Memory B cell (primary cell): ENCODE data around the gene DPF1.
A peak's percentile ranks its signal among the peaks of the same experiment; 100 is the strongest.

ENCODE experiments used
- ATAC-seq: fragments of 150-1000 bp; cut with Tn5 transposase; 2 replicates; pipeline ENCODE4 v1.10.0; 2021; ENCODE audit warnings: low read depth, mild to moderate bottlenecking, moderate library complexity
- DNase-seq, 2 donors: peaks; one replicate each; pipeline ENCODE4 v3.0.0; 2022; ENCODE audit warnings: low spot score in 2 of 2
- H3K27ac Mint-ChIP-seq: one replicate; pipeline ENCODE4 v1.8.0; 2022; ENCODE audit warnings: mild to moderate bottlenecking, moderate library complexity, mixed read lengths
- H3K27me3 Mint-ChIP-seq: one replicate; pipeline ENCODE4 v1.8.0; 2022; ENCODE audit warnings: mixed read lengths
- H3K36me3 Mint-ChIP-seq: one replicate; pipeline ENCODE4 v1.8.0; 2022; ENCODE audit warnings: mild to moderate bottlenecking, mixed read lengths
- H3K4me1 Mint-ChIP-seq: one replicate; pipeline ENCODE4 v1.8.0; 2022; ENCODE audit warnings: mixed read lengths
- H3K4me3 Mint-ChIP-seq: one replicate; pipeline ENCODE4 v1.8.0; 2022; ENCODE audit warnings: mild to moderate bottlenecking, moderate library complexity, mixed read lengths
- H3K9me3 Mint-ChIP-seq: one replicate; pipeline ENCODE4 v1.8.0; 2022; ENCODE audit warnings: mixed read lengths

The DPF1 gene

DNA sequence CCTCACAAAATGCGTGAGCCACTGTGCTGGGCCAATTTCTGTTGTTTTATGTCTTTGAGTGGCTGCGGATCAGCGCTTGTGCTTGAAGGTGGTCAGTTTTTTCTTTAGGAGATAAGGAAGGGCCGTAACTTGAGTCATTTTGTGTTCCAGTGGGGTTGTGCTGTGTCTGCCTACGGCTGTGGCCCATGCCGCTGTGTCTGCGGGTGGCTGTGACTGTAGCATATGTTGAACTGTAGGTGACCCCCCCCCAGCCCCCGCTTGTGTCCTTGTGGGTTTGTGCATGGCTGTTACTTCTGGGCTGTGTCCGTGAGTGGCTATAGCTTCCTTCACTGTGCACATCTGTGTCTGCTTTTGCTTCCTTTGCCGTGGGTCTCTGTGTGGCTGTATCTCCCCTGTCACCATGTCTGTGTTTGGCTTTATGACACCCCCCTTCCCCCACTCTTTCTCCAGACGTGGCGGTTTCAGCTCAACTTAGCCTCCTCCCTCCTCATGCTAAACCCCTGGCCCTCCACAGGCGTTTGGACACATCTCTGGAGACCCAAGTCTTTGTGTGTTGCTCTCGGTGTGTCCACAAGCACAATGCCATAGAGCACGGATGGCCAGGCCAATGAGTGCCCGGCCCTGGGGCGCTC, 31.5 kb upstream of the DPF1 start:
- Mint-ChIP-seq H3K4me1 (peaks cover 40% of the 10 kb centered on the region), H3K36me3 (peaks cover 1% of the 10 kb centered on the region), H3K9me3 (no peaks in the 10 kb centered on the region), H3K27ac (peak overlapping the region; percentile 72), H3K27me3 (peaks cover 10% of the 10 kb centered on the region), H3K4me3 (peak overlapping the region; percentile 75)
- DNase-seq, result peak in 1 of 2 donors; percentile 14
- ATAC-seq, result peak; percentile 33

DNA sequence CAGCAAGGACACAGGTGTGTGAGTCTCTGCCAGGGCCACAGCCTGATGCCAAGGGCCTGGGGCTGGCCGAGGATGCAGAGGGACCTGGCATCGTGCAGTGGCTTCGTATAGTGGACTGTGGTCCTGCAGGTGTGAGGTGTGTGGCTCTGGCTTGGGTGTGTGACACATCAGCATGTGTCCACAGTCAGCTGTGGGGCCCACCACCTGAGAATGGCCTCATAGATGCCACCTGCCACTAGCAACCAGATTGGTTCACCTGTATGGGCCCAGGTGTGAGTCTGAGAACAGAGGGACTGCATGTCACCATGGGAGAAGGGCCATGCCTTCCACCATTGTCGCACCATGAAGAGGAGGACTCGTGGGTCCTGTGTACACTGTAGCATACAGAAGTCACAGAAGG, 29.8 kb upstream of the DPF1 start:
- Mint-ChIP-seq H3K4me1 (peaks cover 40% of the 10 kb centered on the region), H3K27ac (peak overlapping the region; percentile 55), H3K27me3 (peaks cover 9% of the 10 kb centered on the region), H3K4me3 (peak overlapping the region; percentile 67), H3K36me3 (peaks cover 1% of the 10 kb centered on the region), H3K9me3 (no peaks in the 10 kb centered on the region)
- no peak for ATAC-seq
- DNase-seq, result no peak

DNA sequence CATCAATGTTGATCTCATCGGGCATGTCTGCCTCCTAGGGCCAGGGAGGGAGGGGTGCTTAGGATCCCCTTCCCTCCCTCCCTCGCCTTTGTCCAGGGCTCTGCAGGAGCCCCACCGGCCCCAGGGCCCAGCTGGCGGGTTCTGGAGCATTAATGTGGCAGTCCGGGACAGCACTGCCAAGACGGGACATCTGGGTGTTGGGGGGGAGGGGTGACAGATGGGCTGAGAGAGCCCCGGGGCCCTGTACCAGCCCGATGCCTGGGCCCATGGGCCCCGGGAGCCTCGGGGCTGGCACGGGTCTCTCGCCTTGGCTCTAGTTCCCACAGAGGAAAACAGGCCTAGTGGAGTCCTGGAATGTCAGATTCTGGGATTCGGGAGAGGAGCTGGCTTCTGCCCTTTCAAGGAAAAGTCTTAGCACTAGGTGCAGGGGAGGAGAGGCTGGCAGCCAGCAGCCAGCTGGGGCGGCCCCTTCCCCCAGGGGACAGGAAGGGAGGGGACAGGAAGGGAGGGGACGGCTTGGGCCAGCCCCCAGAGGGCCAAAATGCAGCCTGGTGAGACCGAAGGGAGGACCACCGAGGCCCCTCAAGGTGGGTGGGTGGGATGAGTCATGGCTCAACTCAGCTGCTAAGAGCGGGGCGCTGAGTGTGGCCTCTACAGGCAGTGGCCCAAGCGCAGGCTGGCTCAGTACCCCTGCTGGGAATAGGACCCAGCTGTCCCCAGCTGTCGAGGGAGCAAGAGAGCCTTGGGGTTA, 29.1 kb upstream of the DPF1 start:
- Mint-ChIP-seq H3K4me1 (peaks cover 40% of the 10 kb centered on the region), H3K9me3 (no peaks in the 10 kb centered on the region), H3K27ac (peak overlapping the region; percentile 55), H3K36me3 (peaks cover 1% of the 10 kb centered on the region), H3K4me3 (peak overlapping the region; percentile 67), H3K27me3 (peaks cover 8% of the 10 kb centered on the region)
- ATAC-seq (peak; percentile 39), DNase-seq (no peak)

DNA sequence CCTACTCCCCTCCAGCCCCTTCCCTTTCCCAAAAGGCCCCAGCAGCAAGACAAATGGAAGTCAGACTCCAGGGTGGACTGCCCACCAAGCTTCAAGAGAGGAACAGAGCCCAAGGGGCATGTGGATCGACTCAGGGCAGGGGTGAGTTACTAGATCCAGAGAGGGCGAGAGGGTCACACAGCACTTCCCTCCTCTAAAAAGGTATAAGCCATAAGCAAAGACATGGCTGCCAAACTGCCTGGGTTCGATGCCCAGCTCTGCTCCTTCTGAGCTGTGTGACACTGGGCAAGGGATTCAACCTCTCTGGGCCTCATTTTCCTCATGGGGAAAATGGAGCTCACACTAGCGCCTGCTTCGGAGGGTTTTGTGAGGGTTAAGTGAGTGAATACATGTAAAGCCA, 28.4 kb upstream of the DPF1 start:
- Mint-ChIP-seq H3K36me3 (peaks cover 1% of the 10 kb centered on the region), H3K4me3 (peak overlapping the region; percentile 57), H3K4me1 (peaks cover 40% of the 10 kb centered on the region), H3K9me3 (no peaks in the 10 kb centered on the region), H3K27ac (no peak overlapping the region), H3K27me3 (peaks cover 6% of the 10 kb centered on the region)
- no peak for ATAC-seq
- DNase-seq, result no peak

DNA sequence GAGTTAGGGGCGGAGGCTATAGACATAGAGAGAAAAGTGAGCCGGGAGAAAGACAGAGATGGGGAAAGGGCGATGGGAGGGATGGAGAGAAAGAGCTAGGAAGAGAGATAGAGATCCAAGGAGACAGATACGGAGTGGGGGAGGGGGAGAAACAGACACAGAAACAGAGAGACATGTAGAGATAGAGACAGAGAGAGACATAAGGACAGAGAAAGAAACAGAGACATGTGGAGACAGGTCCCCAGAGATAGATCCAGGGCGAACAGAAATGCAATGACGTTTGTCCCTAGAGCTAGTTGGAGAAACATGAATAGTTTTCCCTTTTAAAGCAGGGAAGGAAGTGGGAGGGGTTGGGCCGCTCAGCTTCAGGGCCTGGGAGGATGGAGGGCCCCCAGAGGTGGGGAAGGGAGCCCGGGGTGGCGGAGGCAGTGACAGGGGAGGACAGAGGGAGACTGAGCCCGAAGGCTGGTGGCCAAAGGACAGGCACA, 27.6 kb upstream of the DPF1 start:
- ATAC-seq, result no peak

DNA sequence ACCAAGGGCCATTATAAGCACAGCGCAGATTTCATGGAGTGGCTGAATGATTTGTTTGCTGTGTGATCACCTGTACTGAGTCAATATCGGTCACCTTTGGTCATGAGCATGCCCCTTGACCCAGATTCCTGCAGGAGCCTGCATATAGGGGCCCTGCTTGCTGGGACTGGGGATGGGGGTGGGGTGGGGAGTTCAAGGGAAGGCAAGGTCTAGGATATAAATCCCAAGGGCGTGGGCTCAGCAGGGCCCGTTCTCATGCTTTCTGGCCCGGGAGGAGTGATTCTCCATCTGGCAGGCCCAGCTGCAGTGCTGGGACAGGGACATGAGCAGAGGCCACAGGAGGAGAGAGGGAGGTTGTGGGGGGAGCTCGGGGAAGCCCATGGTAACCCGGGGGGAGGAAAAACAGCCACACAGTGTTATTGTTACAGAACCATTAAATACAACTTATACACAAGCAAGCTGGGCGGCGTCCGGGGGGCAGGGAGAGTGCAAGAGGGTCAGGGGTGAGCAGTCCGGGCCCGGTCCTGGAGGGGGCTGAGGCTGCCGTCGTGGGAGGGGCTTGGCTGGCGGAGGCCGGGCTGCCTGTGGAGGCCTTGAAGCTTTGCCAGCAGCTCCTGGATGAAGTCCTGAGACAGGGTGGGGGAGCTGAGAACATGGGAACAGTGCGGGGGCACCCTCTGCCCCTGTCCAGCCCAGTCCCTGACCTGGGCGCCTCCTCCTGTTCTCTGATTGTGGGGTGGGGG, 27.0 kb upstream of the DPF1 start:
- H3K4me3 Mint-ChIP-seq, result peak overlapping the region; percentile 78
- ATAC-seq, result no peak

More for the DNA sequence above, 27.6 kb upstream of the DPF1 start:
- DNase-seq, result no peak
- H3K9me3 Mint-ChIP-seq, result no peaks in the 10 kb centered on the region
- H3K36me3 Mint-ChIP-seq, result peaks cover 1% of the 10 kb centered on the region
- H3K4me1 Mint-ChIP-seq, result peaks cover 38% of the 10 kb centered on the region
- H3K27me3 Mint-ChIP-seq, result peaks cover 6% of the 10 kb centered on the region
- H3K27ac Mint-ChIP-seq, result peak overlapping the region; percentile 64
- peak overlapping the region; percentile 78 for H3K4me3 Mint-ChIP-seq

DNA sequence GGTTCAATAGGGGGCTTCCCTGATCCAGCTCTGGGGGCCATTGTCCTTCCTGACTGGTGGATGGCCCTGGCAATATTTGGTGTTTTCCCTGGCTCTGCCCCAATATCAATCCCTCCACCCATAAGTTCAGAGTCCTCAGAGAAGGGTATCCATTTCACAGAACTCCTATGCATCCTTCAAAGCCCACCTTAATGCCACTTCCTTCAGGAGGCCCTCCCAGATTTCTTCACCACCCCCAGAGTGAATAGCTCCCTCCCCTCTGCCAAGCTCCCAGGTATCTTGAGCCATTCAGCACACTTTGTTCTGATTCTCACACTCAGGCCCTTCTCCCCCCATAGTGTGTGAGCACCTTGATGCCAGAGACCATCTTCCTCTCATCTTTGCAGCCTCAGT, 26.4 kb upstream of the DPF1 start:
- H3K27ac Mint-ChIP-seq, result no peak overlapping the region
- H3K36me3 Mint-ChIP-seq, result peaks cover 1% of the 10 kb centered on the region
- no peak overlapping the region for H3K4me3 Mint-ChIP-seq
- DNase-seq (no peak), ATAC-seq (no peak)
- H3K27me3 Mint-ChIP-seq, result peaks cover 6% of the 10 kb centered on the region
- no peaks in the 10 kb centered on the region for H3K9me3 Mint-ChIP-seq
- peaks cover 37% of the 10 kb centered on the region for H3K4me1 Mint-ChIP-seq

More for the DNA sequence above, 27.0 kb upstream of the DPF1 start:
- Mint-ChIP-seq H3K9me3 (no peaks in the 10 kb centered on the region), H3K27ac (peak overlapping the region; percentile 64), H3K36me3 (peaks cover 1% of the 10 kb centered on the region), H3K4me1 (peaks cover 40% of the 10 kb centered on the region), H3K27me3 (peaks cover 6% of the 10 kb centered on the region)
- no peak for DNase-seq

DNA sequence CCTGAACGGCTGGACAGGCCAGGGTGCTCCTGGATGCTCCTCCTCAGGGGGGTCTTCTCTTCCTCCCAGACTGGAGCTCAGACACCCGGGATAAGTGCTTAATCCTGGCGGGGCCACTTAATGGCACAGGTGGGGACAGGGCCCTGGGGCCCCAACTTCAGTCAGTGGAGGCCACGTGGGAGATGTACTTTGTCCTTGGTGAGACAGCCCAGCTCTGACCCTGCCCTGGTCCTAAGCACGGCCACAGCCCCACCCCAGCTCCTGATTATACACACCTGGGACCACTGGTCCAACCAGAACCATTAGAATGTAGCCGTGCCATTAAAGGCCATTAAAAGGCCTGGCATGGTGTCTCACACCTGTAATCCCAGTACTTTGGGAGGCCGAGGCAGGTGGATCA, 24.4 kb upstream of the DPF1 start:
- no peaks in the 10 kb centered on the region for H3K9me3 Mint-ChIP-seq
- DNase-seq (no peak), ATAC-seq (no peak)
- H3K4me1 Mint-ChIP-seq, result peaks cover 26% of the 10 kb centered on the region
- H3K4me3 Mint-ChIP-seq, result no peak overlapping the region
- H3K27me3 Mint-ChIP-seq, result peaks cover 6% of the 10 kb centered on the region
- H3K27ac Mint-ChIP-seq, result no peak overlapping the region
- H3K36me3 Mint-ChIP-seq, result peaks cover 1% of the 10 kb centered on the region

DNA sequence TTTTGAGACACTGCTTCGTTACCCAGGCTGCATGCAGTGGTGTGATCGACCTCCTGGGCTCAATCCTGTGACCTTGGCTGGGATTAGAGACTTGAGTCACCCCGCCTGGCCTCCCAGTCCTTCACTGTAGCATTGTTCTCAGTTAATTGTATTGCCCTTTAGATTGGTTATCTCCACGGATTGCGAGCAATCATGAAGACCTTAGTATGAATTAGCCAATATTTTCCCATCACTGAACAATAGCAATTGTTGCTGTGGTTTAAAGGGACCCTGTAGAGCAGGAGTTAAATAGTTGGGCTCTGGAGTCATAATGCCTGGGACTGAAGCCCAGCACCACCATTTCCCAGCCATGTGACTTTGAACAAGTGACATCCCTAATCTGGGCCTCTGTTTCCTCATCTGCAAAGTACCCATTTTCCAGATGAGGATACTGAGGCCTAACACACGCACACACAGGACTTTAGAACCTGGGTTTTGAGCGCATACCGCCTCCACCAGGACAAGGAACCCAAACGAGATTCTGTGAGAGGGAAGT, 23.8 kb upstream of the DPF1 start:
- H3K27me3 Mint-ChIP-seq, result peaks cover 6% of the 10 kb centered on the region
- peaks cover 23% of the 10 kb centered on the region for H3K4me1 Mint-ChIP-seq
- no peaks in the 10 kb centered on the region for H3K9me3 Mint-ChIP-seq
- H3K36me3 Mint-ChIP-seq, result peaks cover 1% of the 10 kb centered on the region
- no peak overlapping the region for H3K27ac Mint-ChIP-seq
- no peak overlapping the region for H3K4me3 Mint-ChIP-seq
- no peak for DNase-seq
- no peak for ATAC-seq

DNA sequence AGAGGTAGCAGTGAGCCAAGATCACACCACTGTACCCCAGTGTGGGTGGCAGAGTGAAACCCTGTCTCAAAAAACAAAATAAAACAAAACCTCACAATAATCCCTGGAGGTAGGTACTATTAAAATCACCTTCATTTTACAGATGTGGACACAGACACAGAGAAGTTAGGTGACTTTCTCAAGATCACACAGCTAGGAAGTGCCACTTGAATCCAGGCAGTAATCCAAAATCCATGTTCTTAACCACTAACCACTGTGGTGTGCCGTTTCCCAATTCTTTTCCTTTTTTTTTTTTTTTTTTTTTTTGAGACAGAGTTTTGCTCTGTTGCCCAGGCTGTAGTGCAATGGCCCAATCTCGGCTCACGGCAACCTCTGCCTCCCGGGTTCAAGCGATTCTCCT, 23.1 kb upstream of the DPF1 start:
- no peak overlapping the region for H3K4me3 Mint-ChIP-seq
- H3K9me3 Mint-ChIP-seq, result no peaks in the 10 kb centered on the region
- peaks cover 21% of the 10 kb centered on the region for H3K4me1 Mint-ChIP-seq
- no peak for DNase-seq
- H3K27ac Mint-ChIP-seq, result no peak overlapping the region
- peaks cover 6% of the 10 kb centered on the region for H3K27me3 Mint-ChIP-seq
- H3K36me3 Mint-ChIP-seq, result peaks cover 1% of the 10 kb centered on the region
- ATAC-seq, result no peak

DNA sequence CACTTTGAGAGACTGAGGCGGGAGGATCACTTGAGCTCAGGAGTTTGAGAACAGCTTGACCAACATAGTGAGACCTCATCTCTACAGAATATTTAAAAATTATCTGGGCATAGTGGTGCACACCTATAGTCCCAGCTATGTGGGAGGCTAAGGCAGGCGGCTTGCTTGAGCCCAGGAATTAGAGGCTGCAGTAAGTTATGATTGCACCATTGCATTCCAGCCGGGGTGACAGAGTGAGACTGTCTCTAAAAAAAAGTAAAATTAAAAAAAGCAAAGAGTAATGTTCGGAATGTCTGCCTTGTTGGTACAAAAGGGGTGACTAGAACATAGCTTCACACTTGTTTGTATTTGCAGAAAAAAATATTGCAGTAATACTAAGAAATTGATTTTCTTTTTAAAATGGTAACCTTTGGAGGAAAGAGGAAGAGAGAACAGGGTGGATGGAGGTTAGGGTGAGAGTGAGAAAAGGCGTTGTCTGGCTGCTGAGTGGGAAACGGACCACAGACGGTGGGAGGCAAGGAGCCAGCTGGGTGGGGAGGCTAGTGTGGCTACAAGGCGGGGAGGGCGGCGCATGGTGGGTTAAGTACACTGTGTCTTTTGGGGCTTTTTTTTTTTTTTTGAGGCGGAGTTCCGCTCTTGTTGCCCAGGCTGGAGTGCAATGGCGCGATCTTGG, 21.9 kb upstream of the DPF1 start:
- no peak overlapping the region for H3K27ac Mint-ChIP-seq
- ATAC-seq, result no peak
- no peaks in the 10 kb centered on the region for H3K27me3 Mint-ChIP-seq
- no peaks in the 10 kb centered on the region for H3K9me3 Mint-ChIP-seq
- H3K36me3 Mint-ChIP-seq, result no peaks in the 10 kb centered on the region
- H3K4me1 Mint-ChIP-seq, result peaks cover 11% of the 10 kb centered on the region
- DNase-seq, result no peak
- H3K4me3 Mint-ChIP-seq, result no peak overlapping the region

DNA sequence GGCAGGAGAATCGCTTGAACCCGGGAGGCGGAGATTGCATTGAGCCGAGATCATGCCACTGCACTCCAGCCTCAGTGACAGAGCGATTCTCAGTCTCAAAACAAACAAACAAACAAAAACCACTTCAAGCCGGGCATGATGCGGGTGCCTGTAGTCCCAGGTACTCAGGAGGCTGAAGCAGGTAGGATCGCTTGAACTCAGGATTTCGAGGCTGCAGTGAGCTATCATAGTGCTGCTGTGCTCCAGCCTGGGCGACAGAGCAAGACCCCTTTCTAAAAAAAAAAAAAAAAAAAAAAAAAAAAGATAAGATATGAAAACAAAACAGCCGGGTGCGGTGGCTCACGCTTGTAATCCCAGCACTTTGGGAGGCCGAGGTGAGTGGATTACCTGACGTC, 19.3 kb upstream of the DPF1 start:
- peaks cover 4% of the 10 kb centered on the region for H3K27me3 Mint-ChIP-seq
- H3K9me3 Mint-ChIP-seq, result no peaks in the 10 kb centered on the region
- H3K27ac Mint-ChIP-seq, result peak overlapping the region; percentile 31
- DNase-seq (no peak), ATAC-seq (peak; percentile 4)
- peak overlapping the region; percentile 83 for H3K4me3 Mint-ChIP-seq
- no peaks in the 10 kb centered on the region for H3K36me3 Mint-ChIP-seq
- peaks cover 8% of the 10 kb centered on the region for H3K4me1 Mint-ChIP-seq

DNA sequence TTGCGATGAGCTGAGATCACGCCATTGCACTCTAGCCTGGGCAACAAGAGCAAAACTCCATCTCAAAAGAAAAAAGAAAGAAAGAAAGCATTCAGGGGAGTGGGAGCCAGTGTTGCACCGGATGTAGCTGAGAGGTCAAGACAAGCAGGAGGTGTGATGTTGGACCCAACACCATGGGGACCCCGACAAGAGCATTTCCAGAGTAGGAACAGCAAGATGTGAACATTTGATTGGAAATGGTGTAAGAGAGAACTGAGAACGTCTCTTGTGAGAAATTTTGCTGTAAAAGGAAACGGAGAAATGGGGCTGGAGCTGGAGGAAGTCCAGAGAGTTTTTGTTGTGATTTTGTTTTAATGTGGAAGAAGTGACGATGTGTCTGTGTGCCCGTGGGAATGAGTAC, 15.8 kb upstream of the DPF1 start:
- Mint-ChIP-seq H3K36me3 (no peaks in the 10 kb centered on the region), H3K27me3 (peaks cover 6% of the 10 kb centered on the region), H3K4me1 (peaks cover 4% of the 10 kb centered on the region), H3K4me3 (no peak overlapping the region), H3K27ac (no peak overlapping the region), H3K9me3 (no peaks in the 10 kb centered on the region)
- DNase-seq, result no peak
- ATAC-seq, result no peak
